Activated T-cell treated with anti-CD3 and anti-CD28 coated beads for 4 hours (primary cell): ENCODE measurements around the gene HS6ST3.

Source experiments
- DNase-seq: peaks from one replicate; pipeline ENCODE4 v3.0.0-alpha.2; 2020

Gene HS6ST3

DNA sequence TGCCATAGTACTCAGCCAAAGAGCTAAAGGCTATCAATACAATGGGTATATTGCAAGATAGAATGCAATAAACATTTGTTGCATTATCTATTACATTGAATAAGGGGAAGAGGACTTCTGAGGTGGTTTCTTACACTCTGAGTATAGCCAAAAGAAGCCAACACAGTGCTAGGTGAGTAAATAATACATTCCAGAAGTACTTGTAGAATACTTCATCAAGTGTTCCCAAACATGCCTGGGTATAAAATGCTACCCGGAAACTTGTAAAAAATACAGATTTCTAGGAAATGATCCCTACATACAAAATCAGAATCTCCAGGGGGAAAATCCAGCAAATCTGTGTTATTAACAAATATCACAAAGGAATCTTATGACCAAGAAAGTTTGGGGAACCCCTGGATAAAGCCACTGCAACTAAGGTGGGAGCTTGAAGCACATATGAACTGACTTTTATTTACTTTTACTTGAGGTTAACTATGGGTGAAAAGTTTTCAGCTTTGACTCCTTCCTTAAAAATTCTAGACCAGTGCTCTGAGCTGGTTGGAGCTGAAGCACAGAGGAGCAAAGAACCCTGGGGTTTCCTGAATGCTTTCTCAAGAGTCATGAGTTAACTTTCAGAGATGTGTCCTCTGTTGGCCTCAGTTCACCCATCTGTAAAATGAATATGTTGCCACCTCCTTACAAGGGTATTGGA is 768.4 kb downstream of the HS6ST3 start:
- DNase-seq, result no peak

DNA sequence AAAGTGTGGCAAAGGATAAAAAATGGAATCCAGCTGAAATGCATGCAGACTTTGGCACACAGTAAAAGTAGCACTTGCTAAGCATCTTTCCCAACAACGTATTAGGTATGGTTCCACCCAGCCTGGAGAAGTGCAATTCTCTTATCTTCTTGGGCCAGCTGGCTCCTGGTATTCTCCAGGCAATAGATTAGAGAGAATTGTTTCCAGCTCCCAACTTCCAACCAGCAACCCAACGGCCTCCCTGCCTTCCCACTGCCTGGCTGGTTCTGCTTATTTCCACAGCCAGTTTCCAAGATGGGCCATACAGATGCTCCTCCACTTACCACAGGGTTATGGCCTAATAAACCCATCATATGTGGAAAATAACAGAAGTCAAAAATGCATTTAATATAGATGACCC is 771.0 kb downstream of the HS6ST3 start:
- no peak for DNase-seq

DNA sequence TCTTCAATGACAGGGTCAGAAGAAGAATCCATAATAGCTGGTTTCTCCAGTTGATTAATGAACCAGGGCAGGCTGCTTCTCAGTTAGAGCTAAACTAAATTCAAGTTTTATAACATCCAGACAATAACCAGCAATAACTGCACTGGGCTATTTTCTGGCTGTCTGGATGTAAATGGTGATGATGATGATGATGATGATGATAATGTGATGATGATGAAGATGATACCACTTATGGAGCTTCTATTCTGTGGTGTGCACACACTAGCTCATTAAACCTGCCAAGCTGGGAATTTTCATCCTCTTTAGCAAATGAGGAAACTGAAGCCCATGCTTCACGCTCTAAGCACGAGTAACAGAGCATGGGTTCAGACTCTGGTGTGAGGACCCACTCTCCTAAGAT is 772.2 kb downstream of the HS6ST3 start:
- no peak for DNase-seq

DNA sequence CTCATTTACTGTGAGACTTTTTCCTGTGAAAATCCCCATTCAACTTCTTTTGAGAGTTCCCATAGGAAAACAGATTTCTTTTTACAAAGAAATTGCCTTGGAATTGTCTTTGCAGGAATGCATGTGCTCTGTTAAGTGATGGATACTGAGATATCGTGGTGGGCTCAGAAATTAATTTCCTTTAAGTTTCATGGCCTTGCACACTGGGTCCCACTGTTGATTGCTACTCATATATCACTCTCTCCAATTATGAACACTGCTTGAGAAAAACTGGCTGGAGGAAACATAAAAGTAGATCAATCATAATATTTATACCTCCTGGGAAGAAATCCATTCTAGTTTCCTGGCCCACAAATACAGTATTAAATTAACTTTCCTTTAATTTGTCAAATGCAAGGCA is 773.1 kb downstream of the HS6ST3 start:
- no peak for DNase-seq

DNA sequence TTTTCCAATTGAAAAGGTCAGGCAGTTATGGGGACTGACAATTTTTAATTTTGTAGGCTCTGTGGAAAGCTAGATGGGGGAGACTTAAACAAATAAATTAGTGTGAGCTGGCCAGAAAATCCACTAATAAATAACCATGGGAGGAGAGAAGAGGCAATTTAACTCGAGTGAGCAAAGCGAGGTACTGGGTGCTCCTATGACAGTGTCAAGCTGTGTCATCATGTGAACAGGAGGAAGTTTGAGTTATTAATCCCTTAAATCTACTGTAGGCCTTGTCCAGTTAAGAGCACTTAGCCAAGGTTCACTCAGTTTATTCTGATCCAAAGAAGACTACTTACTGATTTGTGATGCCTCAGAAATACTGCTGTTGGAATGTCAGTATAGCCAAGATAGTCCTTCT is 781.6 kb downstream of the HS6ST3 start:
- DNase-seq, result no peak

DNA sequence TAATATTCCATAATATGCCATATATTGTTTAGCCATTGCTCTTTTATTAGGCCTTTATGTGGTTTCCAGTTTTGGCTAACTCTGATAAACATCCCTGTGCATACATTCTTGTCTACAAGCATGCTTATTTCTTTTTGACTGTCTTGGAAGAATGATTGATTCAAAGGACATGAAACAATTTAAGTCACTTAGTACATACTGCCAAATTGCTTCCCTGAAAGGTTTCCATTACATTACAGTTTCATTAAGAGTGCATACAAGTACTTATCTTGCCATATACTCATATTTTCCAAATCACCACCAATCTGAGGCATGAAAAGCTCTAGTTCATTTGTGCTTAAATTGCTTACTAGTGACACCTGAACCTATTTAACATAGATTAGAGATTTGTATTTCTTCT is 790.5 kb downstream of the HS6ST3 start:
- DNase-seq, result no peak
